Liver (tissue), 9 donors: ENCODE results near the gene PPP2R2B. TPM values are rescaled to one million over a fixed set of nuclear protein-coding genes. Genes with fewer than 3 reads are reported as not detected.
A peak's percentile ranks its signal among the peaks of the same experiment; 100 is the strongest.

Experiments
- DNase-seq: peaks from one replicate; pipeline ENCODE4 v3.0.0-alpha.2; 2017; ENCODE audit warnings: low spot score
- H3K27ac ChIP-seq, 2 donors: one replicate each; pipeline ENCODE4 v1.7.0; 2013; ENCODE audit warnings: inconsistent platforms in 2 of 2, low read length in 2 of 2, control low read depth in 1 of 2, low read depth in 1 of 2, mild to moderate bottlenecking in 1 of 2
- H3K27me3 ChIP-seq, 4 donors: one replicate each; pipeline versions ENCODE4 v1.6.1 to v1.7.0; 2013; ENCODE audit warnings: low read length in 3 of 4, inconsistent platforms in 1 of 4, mild to moderate bottlenecking in 1 of 4, moderate library complexity in 1 of 4; ENCODE audit not compliant: control insufficient read depth in 4 of 4, insufficient read depth in 4 of 4
- H3K36me3 ChIP-seq, 4 donors: one replicate each; pipeline versions ENCODE4 v1.6.1 to v1.7.0; 2013; ENCODE audit warnings: low read length in 3 of 4, mild to moderate bottlenecking in 3 of 4, low read depth in 1 of 4, moderate library complexity in 1 of 4; ENCODE audit not compliant: control insufficient read depth in 4 of 4, insufficient read depth in 3 of 4
- H3K4me1 ChIP-seq, 4 donors: one replicate each; pipeline versions ENCODE4 v1.6.1 to v1.7.0; 2013; ENCODE audit warnings: low read length in 3 of 4, mild to moderate bottlenecking in 3 of 4, moderate library complexity in 1 of 4; ENCODE audit not compliant: control insufficient read depth in 4 of 4, insufficient read depth in 4 of 4
- H3K4me3 ChIP-seq, 3 donors: one replicate each; pipeline versions ENCODE4 v1.6.1 to v1.7.0; 2013; ENCODE audit warnings: low read length in 3 of 3, control low read depth in 1 of 3, low read depth in 1 of 3, mild to moderate bottlenecking in 1 of 3
- H3K9ac ChIP-seq, 2 donors: one replicate each; pipeline ENCODE4 v1.7.0; 2013; ENCODE audit warnings: low read length in 2 of 2, mild to moderate bottlenecking in 2 of 2, moderate library complexity in 2 of 2, control low read depth in 1 of 2, low read depth in 1 of 2
- H3K9me3 ChIP-seq, 4 donors: one replicate each; pipeline versions ENCODE4 v1.6.1 to v1.7.0; 2013; ENCODE audit warnings: low read length in 3 of 4; ENCODE audit not compliant: control insufficient read depth in 4 of 4
- CTCF ChIP-seq: fragments of 150-350 bp; IDR thresholded peaks from 2 replicates; pipeline ENCODE4 v1.5.1; 2017; ENCODE audit warnings: improper control_type of control experiment, low read depth, low read length; ENCODE audit not compliant: missing input control
- EGR1 ChIP-seq, 2 donors: IDR thresholded peaks; 2 replicates each; pipeline ENCODE4 v1.6.1; 2016 to 2018; ENCODE audit warnings: antibody characterized with exemption in 2 of 2, low read depth in 2 of 2
- FOXA1 ChIP-seq: IDR thresholded peaks from 2 replicates; pipeline ENCODE4 v1.6.1; 2016; ENCODE audit warnings: antibody characterized with exemption
- HNF4G ChIP-seq: IDR thresholded peaks from 2 replicates; pipeline ENCODE4 v1.6.1; 2016; ENCODE audit warnings: antibody characterized with exemption
- JUND ChIP-seq, 2 donors: IDR thresholded peaks; 2 replicates each; pipeline ENCODE4 v1.6.1; 2016; ENCODE audit warnings: antibody characterized with exemption in 2 of 2
- MAX ChIP-seq: IDR thresholded peaks from 2 replicates; pipeline ENCODE4 v1.6.1; 2016; ENCODE audit warnings: antibody characterized with exemption
- RAD21 ChIP-seq, 2 donors: IDR thresholded peaks; 2 replicates each; pipeline ENCODE4 v1.6.1; 2016; ENCODE audit warnings: antibody characterized with exemption in 2 of 2, mild to moderate bottlenecking in 2 of 2
- REST ChIP-seq: IDR thresholded peaks from 2 replicates; pipeline ENCODE4 v1.6.1; 2016; ENCODE audit warnings: antibody characterized with exemption, mild to moderate bottlenecking
- RXRA ChIP-seq, 2 donors: IDR thresholded peaks; 2 replicates each; pipeline ENCODE4 v1.6.1; 2017 to 2018; ENCODE audit warnings: antibody characterized with exemption in 2 of 2, mild to moderate bottlenecking in 1 of 2
- TAF1 ChIP-seq: conservative IDR thresholded peaks from 2 replicates; pipeline ENCODE4 v1.6.1; 2016; ENCODE audit warnings: antibody characterized with exemption, mild to moderate bottlenecking
- WGBS: extraction: QIAGEN DNeasy Blood & Tissue Kit; methylation state at CpG from one replicate; pipeline ENCODE4 v1.1.7; 2013; 5-methylcytosine and 5-hydroxymethylcytosine counted together
- polyA plus RNA-seq, 2 donors: library from polyadenylated mRNA; stranded (reverse) in 1 of 2; unstranded in 1 of 2; fragments of 200-250 nt in 1 of 2; fragments of >200 nt in 1 of 2; fragmentation: Nextera tagmentation in 1 of 2; extraction: Ambion mirVana in 1 of 2; gene quantifications; one replicate each; pipeline versions ENCODE4 v1.2.1 to v1.2.3, GENCODE V29; 2013 to 2015
- total RNA-seq, 2 donors: library from RNA; depleted of rRNA; stranded (reverse); fragments of >200 nt; gene quantifications; one replicate each; pipeline ENCODE4 v1.2.3, GENCODE V29; 2014
- donor health status: healthy.
- donor health status: healthy.
- donor health status: healthy.
- donor health status: healthy.
- donor health status: healthy.

Gene PPP2R2B
- total and polyA plus RNA-seq, 4 donors, result 0.15 to 6.3 (median 0.40) TPM

GRCh38 chr5:146622391-146622790, 256.2 kb downstream of the PPP2R2B start:
- WGBS, result 74% methylated on average over 1 of the region's 1 CpG
- Histone ChIP-seq H3K9me3 (no peaks in the 10 kb centered on the region), H3K27me3 (no peaks in the 10 kb centered on the region), H3K4me1 (peaks cover 0 to 3% (median 0%) of the 10 kb centered on the region in 4 donors), H3K36me3 (no peaks in the 10 kb centered on the region), H3K4me3 (no peak overlapping the region), H3K27ac (no peak overlapping the region), H3K9ac (no peak overlapping the region)
- DNase-seq, result no peak
- TF ChIP-seq CTCF, result peak; percentile 18
- no peak for TF ChIP-seq FOXA1
- peak in 1 of 2 donors; percentile 14 for TF ChIP-seq RAD21 (IDR thresholded peaks at IDR 0.05)
- no peak for TF ChIP-seq TAF1
- TF ChIP-seq REST, result no peak

- peaks cover 0 to 3% (median 0%) of the 10 kb centered on the region in 4 donors for H3K4me1 ChIP-seq
- H3K27ac ChIP-seq, result no peak overlapping the region
- WGBS, result 82% methylated on average over 5 of the region's 5 CpGs
- H3K36me3 ChIP-seq, result no peaks in the 10 kb centered on the region
- no peak overlapping the region for H3K4me3 ChIP-seq
- peaks cover 0 to 7% (median under 1%) of the 10 kb centered on the region in 4 donors for H3K9me3 ChIP-seq
- H3K27me3 ChIP-seq, result no peaks in the 10 kb centered on the region
- no peak overlapping the region for H3K9ac ChIP-seq
- DNase-seq, result no peak
- TF ChIP-seq FOXA1 (no peak), EGR1 (IDR thresholded peaks at IDR 0.05; ENCODE audit: low read depth in 2 of 2) (no peak), JUND (IDR thresholded peaks at IDR 0.05) (no peak), REST (no peak), RXRA (IDR thresholded peaks at IDR 0.05) (no peak), HNF4G (no peak), MAX (no peak)
Observed at GRCh38 chr5:146620669-146621051, 257.9 kb downstream of the PPP2R2B start.
